Stimulated activated CD4-positive, alpha-beta T cell treated with anti-CD3 and anti-CD28 coated beads, Interleukin-4, amount 100 ng/mL, for 1 hour (primary cell): ENCODE data around the gene SLC39A1.

Experiments
- DNase-seq: peaks from one replicate; pipeline ENCODE4 v3.0.0-alpha.2; 2020

SLC39A1 gene

GRCh38 chr1:153973525-153973924 lies 10.2 kb upstream of the SLC39A1 start:
- DNase-seq: no peak

- no peak for DNase-seq
Observed at GRCh38 chr1:153973071-153973470, 9.7 kb upstream of the SLC39A1 start.

- no peak for DNase-seq
Observed at GRCh38 chr1:153970346-153970745, 7.0 kb upstream of the SLC39A1 start.

- no peak for DNase-seq
Observed at GRCh38 chr1:153968972-153969371, 5.6 kb upstream of the SLC39A1 start.

GRCh38 chr1:153968408-153968807 lies 5.1 kb upstream of the SLC39A1 start:
- no peak for DNase-seq

- DNase-seq: no peak
Observed at GRCh38 chr1:153968000-153968363, 4.6 kb upstream of the SLC39A1 start.

- peak; percentile 79 for DNase-seq
Observed at GRCh38 chr1:153967107-153967999, 4.0 kb upstream of the SLC39A1 start, which contains the start of gene CREB3L4. TSS of gene CREB3L4 (plus strand) at chr1:153967902. CDS start at chr1:153968526, 624 bp downstream.

- DNase-seq: no peak
Observed at GRCh38 chr1:153963850-153964331, 554 bp upstream of the SLC39A1 start.

GRCh38 chr1:153962088-153963029 lies 978 bp downstream of the SLC39A1 start:
- DNase-seq: no peak

- DNase-seq: no peak
Observed at GRCh38 chr1:153961421-153961820, 1.9 kb downstream of the SLC39A1 start.

- no peak for DNase-seq
Observed at GRCh38 chr1:153960206-153960605, 3.1 kb downstream of the SLC39A1 start.

GRCh38 chr1:153959454-153959853 lies 3.9 kb downstream of the SLC39A1 start:
- DNase-seq: no peak

GRCh38 chr1:153958961-153959260 lies 4.4 kb downstream of the SLC39A1 start:
- no peak for DNase-seq

GRCh38 chr1:153958111-153958960 lies 5.0 kb downstream of the SLC39A1 start, which contains the start of gene CRTC2:
TSS of gene CRTC2 (minus strand) at chr1:153958612. CDS start at chr1:153958497, 115 bp downstream.
- peak; percentile 98 for DNase-seq

GRCh38 chr1:153957744-153958110 lies 5.6 kb downstream of the SLC39A1 start:
- peak; percentile 41 for DNase-seq

- no peak for DNase-seq
Observed at GRCh38 chr1:153956997-153957715, 6.2 kb downstream of the SLC39A1 start.

GRCh38 chr1:153954826-153955225 lies 8.5 kb downstream of the SLC39A1 start:
- DNase-seq: no peak

GRCh38 chr1:153953859-153954365 lies 9.4 kb downstream of the SLC39A1 start:
- no peak for DNase-seq

- DNase-seq: no peak
Observed at GRCh38 chr1:153951801-153952200, 11.5 kb downstream of the SLC39A1 start.

- DNase-seq: no peak
Observed at GRCh38 chr1:153951183-153951582, 12.2 kb downstream of the SLC39A1 start.

GRCh38 chr1:153946622-153947241 lies 16.6 kb downstream of the SLC39A1 start, which contains the start of gene DENND4B:
TSS of gene DENND4B (minus strand) at chr1:153946718. CDS start at chr1:153944374, 2,344 bp downstream.
- DNase-seq: peak; percentile 76
